Activated CD4-positive, alpha-beta T cell treated with anti-CD3 and anti-CD28 coated beads for 48 hours (primary cell): Measurements from ENCODE around the gene BTBD18.
"Not testable (repeated sequence)": the region's sequence is repeated elsewhere in the genome, so short reads cannot be mapped to it uniquely, and the experiment has no call there.

ENCODE experiments used
- DNase-seq: peaks from one replicate; pipeline ENCODE4 v3.0.0-alpha.2; 2020

BTBD18 gene

DNA sequence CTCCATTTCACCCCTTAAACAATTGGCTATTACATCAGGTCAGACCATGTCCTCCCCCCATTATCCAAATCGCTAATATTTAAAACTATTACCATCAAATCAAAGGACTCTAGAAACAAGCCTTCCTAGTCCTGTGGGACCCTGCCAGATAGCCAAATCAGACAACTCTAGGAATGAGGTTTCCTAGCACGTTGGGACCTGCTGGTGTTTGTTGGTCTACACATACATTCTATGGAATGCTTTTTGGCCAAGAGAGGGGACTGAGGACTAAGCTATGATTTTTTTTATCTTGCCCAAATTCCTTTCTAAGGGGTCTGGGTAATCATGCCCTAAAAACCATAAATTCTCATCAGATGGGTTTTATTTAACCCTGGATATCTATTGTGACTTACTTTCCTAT lies 24.4 kb downstream of the BTBD18 start:
- no peak for DNase-seq

DNA sequence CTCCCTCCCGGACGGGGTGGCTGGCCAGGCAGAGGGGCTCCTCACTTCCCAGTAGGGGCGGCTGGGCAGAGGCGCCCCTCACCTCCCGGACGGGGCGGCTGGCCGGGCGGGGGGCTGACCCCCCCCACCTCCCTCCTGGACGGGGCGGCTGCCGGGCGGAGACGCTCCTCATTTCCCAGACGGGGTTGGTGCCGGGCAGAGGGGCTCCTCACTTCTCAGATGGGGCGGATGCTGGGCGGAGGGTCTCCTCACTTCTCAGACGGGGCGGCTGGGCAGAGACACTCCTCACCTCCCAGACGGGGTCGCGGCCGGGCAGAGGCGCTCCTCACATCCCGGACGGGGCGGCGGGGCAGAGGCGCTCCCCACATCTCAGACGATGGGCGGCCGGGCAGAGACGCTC lies 34.9 kb downstream of the BTBD18 start:
- not testable (repeated sequence) for DNase-seq

DNA sequence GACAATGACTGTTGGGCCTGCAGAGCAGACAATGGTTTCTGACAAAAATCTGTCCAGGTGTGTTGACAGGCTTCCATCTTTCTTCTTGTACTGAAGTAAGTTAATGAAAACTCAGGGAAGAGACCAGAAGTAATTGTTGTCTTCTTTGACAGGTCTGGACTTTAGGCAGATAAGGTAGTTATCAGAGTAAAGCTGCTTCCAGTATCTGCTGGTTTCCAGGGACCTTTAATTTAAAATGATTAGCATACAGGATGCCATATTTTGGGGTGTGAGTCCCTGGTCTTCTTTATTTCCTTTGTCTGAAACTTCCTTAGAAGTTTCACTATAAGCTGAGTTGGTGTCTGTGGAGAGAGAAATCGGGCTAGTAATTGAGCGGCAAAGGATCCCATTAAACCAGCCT lies 37.8 kb downstream of the BTBD18 start:
- no peak for DNase-seq

DNA sequence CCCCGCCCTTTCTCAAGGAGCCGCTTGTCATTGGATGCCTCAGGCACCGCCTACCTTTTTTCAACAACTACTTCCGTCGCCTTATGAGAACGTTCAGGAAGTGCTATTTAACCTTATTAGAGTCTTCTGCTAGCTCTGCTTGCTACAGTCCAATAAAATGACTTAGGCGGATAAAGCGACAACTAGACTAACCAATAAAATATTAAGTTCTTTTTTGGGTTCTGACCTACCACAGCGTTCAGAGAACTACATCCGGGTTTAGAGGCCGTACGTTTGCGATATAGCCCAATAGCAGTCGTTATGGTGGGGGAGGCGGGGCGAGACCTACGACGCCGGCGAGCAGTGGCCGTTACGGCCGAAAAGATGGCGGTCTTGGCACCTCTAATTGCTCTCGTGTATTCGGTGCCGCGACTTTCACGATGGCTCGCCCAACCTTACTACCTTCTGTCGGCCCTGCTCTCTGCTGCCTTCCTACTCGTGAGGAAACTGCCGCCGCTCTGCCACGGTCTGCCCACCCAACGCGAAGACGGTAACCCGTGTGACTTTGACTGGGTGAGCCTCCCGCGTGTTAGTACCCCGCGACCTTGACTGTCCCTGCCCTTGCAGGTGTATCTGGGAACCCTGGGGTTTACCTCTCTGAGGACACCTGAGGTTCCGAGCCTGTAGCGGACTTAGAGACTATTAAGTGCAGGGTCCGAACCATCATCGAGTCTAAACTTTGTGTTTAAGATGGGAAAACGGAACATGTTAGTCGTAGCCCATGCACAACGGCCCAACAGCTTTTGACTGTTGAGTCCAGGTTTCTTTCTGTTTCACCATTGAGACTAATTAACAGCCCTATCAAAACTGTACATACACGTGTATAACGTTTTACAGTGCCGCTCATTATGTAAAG lies 39.1 kb downstream of the BTBD18 start, which contains the start of gene TMX2:
Gene TMX2 (plus strand): TSS at position 338 of the 895 bp plus-strand sequence. CDS start 26 bp downstream, at position 364.
- peak; percentile 92 for DNase-seq

DNA sequence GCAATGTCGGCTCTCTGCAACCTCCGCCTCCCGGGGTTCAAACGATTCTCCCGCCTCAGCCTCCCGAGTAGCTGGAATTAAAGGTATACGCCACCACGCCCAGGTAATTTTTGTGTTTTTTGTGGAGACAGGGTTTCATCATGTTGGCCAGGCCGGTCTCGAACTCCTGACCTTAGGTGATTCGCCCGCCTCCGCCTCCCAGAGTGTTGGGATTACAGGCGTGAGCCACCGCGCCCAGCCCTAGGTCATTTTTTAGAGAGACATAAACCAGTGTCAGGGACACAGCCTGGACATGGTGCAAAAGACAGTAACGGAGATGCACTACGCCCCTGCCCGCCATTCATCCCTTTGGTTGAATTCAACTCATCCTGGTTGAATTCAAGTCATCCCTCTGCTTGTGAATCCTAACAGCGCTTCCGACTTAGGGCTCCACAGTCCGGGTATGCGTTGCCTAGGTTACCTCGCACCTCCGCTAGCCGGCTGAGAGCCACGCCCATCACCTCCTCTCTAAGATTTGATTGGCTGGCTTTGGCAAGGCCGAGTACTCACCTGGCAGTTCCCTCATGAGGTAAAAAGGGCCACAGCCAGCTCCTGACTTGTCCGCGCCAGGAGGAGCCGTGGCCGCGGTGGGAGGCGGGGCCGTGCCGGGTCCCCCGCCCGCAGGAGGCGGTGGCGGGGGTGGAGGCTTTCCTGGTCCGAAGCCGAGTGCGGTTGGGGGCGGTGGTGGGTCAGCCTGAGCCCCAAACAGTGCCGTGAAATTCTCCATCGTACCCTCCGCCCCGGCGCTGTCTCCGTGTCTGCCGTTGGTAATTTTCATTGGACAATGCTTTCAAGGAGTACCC lies 40.0 kb downstream of the BTBD18 start, which contains the start of gene MED19:
Gene MED19 (minus strand): TSS at position 802 of the 842 bp plus-strand sequence. CDS start 36 bp downstream, at position 766.
- peak; percentile 84 for DNase-seq

DNA sequence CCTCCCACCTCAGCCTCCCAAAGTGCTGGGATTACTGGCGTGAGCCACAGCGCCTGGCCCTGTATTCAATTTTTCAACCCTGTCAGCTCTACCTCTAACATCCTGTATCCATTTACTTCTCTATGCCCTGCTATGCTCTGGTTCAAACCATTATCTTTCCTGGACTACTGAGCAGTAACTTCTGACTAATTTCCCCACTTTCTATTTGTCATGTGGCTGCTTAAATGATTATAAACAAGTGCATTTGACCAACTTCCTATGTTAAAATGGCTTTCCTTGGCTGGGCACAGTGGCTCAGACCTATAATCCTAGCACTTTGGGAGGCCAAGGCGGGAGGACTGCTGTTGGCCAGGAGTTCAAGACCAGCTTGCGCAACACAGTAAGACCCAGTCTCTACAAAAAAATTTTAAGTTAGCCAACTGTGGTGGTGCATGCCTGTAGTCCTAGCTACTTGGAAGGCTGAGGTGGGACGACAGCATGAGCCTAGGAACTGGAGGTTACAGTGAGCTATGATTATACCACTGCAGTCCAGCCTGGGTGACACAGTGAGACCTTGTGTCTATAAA lies 41.7 kb downstream of the BTBD18 start:
- DNase-seq: no peak

DNA sequence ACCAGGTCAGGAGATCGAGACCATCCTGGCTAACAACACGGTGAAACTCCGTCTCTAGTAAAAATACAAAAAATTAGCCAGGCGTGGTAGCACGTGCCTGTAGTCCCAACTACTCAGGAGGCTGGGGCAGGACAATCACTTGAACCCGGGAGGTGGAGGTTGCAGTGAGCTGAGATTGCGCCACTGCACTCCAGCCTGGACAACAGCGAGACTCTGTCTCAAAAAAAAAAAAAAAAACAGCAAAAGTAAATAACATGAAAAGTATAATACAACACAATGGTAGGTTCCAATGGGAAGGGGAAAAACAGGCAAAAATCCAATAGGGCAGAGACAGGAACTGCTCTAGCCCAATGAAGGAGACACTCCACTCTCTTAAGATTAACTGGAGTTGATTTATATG lies 46.2 kb downstream of the BTBD18 start:
- DNase-seq: not testable (repeated sequence)

DNA sequence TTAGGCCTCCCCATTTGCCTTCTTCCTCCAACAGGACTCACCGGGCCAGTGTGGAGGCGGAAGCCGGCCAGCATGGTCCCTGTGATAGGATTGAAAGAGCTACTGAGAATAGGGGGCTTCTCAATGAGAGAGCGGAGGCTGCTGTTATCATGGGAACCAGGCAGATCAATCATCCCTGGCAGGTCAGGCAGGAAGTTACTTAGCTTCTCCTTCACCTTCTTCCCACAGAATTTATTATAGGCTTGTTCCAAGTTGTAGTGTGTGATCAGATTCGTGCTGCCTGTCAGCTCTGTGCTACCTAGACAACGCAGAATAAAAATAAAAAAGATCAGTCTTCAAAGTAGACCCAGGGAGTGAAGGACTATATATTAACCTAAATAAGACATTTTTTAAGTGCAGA lies 46.7 kb downstream of the BTBD18 start:
- DNase-seq: no peak

DNA sequence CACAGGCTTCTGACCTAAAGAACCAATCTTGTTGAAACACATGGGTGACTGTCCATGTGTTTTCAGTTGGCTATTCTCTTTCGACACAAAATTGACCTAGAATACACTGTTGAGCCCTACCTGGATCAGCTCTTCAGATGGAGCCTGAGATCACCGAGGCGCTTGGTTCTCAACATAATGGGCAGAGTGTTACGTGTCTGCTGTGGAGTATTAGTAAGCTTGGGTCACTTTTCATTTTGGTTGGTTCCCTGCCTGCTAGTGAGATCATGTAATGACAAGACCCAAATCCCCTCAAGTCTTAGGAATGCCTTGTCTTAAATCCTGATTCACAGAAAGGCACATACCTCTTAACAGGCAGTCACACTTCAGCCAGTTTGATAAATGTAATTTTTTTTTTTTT lies 48.3 kb downstream of the BTBD18 start:
- no peak for DNase-seq

DNA sequence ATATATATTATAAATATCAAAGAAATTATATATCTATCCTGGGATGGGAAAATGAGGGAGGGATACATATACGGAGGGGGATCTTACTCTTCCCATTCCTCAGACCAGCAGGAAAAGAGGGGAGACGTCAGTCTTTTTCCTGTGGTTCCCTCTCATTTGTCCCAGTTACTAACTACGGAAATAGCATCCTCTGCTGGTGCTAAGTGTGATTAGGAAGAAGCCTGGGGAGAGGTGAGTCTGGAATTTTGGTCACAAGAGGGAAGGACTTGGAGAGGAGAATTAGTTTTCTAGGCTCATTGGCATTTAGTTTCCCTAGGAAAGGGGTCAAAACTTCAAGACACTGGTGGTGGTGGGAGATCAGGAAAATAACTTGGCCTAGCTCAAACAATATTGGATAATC lies 51.2 kb downstream of the BTBD18 start:
- no peak for DNase-seq

DNA sequence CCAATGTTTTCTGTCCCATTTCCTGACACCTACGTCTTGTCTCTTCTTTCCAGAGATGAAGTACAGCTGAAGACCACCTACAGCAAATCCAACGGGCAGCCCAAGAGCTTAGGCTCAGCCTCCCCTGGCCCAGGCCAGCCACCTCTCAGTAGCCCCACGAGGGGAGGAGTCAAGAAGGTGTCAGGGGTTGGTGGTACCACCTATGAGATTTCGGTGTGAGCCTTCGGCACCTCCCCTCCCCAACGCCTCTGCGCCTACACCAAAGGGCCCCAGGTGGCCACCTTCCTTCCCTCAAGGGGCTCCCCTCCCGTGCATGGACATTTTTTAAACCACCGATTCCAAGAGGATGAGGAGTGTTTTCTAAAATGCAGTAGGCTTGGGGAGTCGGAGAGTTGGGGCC lies 51.8 kb downstream of the BTBD18 start:
- DNase-seq: no peak

DNA sequence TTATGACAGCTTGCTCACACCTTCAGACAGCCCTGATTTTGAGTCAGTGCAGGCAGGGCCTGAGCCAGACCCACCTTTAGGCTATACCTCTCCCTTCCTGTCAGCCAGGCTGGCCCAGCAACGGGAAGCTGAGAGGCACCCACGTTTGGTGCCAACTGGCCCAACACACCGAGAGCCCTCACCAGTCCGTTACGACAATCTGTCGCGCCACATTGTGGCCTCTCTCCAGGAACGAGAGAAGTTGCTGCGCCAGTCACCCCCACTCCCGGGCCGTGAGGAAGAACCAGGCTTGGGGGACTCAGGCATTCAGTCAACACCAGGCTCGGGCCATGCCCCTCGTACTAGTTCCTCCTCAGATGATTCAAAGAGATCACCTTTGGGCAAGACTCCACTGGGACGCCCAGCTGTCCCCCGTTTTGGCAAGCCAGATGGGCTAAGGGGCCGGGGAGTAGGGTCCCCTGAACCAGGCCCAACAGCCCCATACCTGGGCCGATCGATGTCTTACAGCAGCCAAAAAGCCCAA lies 52.7 kb downstream of the BTBD18 start:
- no peak for DNase-seq
